Measurements from ENCODE around the gene RNF144A.

- TF ChIP-seq CTCF (IDR thresholded peaks at IDR 0.05; ENCODE audit: low read length) (no peak), EZH2phosphoT487 (IDR thresholded peaks at IDR 0.05; ENCODE audit: low read length) (no peak), EZH2 (optimal IDR thresholded peaks at IDR 0.05; ENCODE audit: low read depth, low read length) (no peak)
Measured at GRCh38 chr2:6959751-6960150, 42.5 kb downstream of the RNF144A start.

All from MM.1S (cell line).